Neural progenitor cell (in vitro differentiated cells): ENCODE results near the gene SLC18B1. TPM values are rescaled to one million over a fixed set of nuclear protein-coding genes. Genes with fewer than 3 reads are reported as not detected.

Source experiments
- DNase-seq: peaks from one replicate; pipeline ENCODE4 v3.0.0-alpha.2; 2016; ENCODE audit warnings: low spot score
- H2AFZ ChIP-seq: fragments of 200-600 bp; sonication (generic); replicated peaks from 2 replicates; pipeline ENCODE4 v1.6.1; 2016; ENCODE audit warnings: antibody characterized with exemption
- H3F3A ChIP-seq: fragments of 200-600 bp; sonication (generic); 2 replicates; pipeline ENCODE4 v1.6.1; 2016; ENCODE audit warnings: antibody characterized with exemption, low read depth
- H3K27ac ChIP-seq: fragments of 200-600 bp; sonication (generic); 2 replicates; pipeline ENCODE4 v1.5.1; 2016; ENCODE audit warnings: mild to moderate bottlenecking
- H3K27me3 ChIP-seq: fragments of 200-600 bp; sonication (generic); 2 replicates; pipeline ENCODE4 v1.6.1; 2016; ENCODE audit warnings: mild to moderate bottlenecking, moderate library complexity
- H3K36me3 ChIP-seq: fragments of 200-600 bp; sonication (generic); 2 replicates; pipeline ENCODE4 v1.5.1; 2016
- H3K4me1 ChIP-seq: fragments of 200-600 bp; sonication (generic); 2 replicates; pipeline ENCODE4 v1.6.1; 2016; ENCODE audit warnings: mixed run types
- H3K4me2 ChIP-seq: fragments of 200-600 bp; sonication (generic); 2 replicates; pipeline ENCODE4 v1.6.1; 2016
- H3K4me3 ChIP-seq: fragments of 200-600 bp; sonication (generic); 2 replicates; pipeline ENCODE4 v1.5.1; 2016
- H3K79me2 ChIP-seq: fragments of 200-600 bp; sonication (generic); 2 replicates; pipeline ENCODE4 v1.6.1; 2016; ENCODE audit warnings: low read depth
- H3K9ac ChIP-seq: fragments of 200-600 bp; sonication (generic); 2 replicates; pipeline ENCODE4 v1.6.1; 2016
- H3K9me3 ChIP-seq: fragments of 200-600 bp; sonication (generic); 2 replicates; pipeline ENCODE4 v1.5.1; 2016; ENCODE audit warnings: low read depth
- H4K20me1 ChIP-seq: fragments of 200-600 bp; sonication (generic); 2 replicates; pipeline ENCODE4 v1.6.1; 2016; ENCODE audit warnings: low read depth
- H3K27ac Mint-ChIP-seq: 3 replicates; pipeline ENCODE4 v1.8.0; 2021; ENCODE audit warnings: mixed read lengths
- H3K27me3 Mint-ChIP-seq: 2 replicates; pipeline ENCODE4 v1.8.0; 2022; ENCODE audit warnings: low read depth, mild to moderate bottlenecking, inconsistent platforms, moderate library complexity, mixed read lengths; ENCODE audit not compliant: insufficient read depth
- H3K36me3 Mint-ChIP-seq: 3 replicates; pipeline ENCODE4 v1.8.0; 2021; ENCODE audit warnings: mixed read lengths
- H3K4me1 Mint-ChIP-seq: 3 replicates; pipeline ENCODE4 v1.8.0; 2021; ENCODE audit warnings: mixed read lengths
- H3K4me3 Mint-ChIP-seq: 3 replicates; pipeline ENCODE4 v1.8.0; 2021; ENCODE audit warnings: mild to moderate bottlenecking, moderate library complexity, mixed read lengths
- H3K9me3 Mint-ChIP-seq: 3 replicates; pipeline ENCODE4 v1.8.0; 2020; ENCODE audit warnings: mixed read lengths
- CTCF ChIP-seq: fragments of 200-600 bp; sonication (generic); IDR thresholded peaks from 2 replicates; pipeline ENCODE4 v1.5.1; 2017; ENCODE audit warnings: antibody characterized with exemption, mild to moderate bottlenecking
- EZH2 ChIP-seq: fragments of 200-600 bp; sonication (generic); IDR thresholded peaks from 2 replicates; pipeline ENCODE4 v1.6.1; 2017; ENCODE audit warnings: antibody characterized with exemption, mild to moderate bottlenecking, moderate library complexity
- EZH2phosphoT487 ChIP-seq: fragments of 200-600 bp; sonication (generic); IDR thresholded peaks from 2 replicates; pipeline ENCODE4 v1.6.1; 2017; ENCODE audit warnings: antibody characterized with exemption
- total RNA-seq: library from RNA; depleted of rRNA; stranded (reverse); fragments of >200 nt; gene quantifications from 2 replicates; pipeline ENCODE4 v1.2.3, GENCODE V29; 2015; ENCODE audit warnings: low replicate concordance

Gene SLC18B1
- total RNA-seq, 1 donor from 2014 or later: 4.2 TPM

DNA sequence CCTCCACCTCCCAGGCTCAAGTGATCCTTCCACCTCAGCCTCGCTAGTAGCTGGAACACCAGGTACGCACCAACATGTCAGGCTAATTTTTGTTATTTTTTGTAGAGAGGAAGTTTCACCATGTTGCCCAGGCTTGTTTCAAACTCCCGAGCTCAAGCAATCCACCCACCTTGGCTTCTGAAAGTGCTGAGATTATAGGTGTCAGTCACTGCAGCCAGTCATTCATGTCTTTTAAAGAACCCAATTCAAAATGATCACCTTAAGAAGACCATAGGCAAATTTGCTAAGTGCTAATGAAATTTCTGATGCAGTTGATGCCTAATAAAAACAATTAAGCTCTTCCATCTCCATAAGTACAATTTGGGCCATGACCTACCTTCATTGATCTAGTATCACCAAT is 38.2 kb downstream of the SLC18B1 start:
- H4K20me1 ChIP-seq: no peaks in the 10 kb centered on the region
- no peak overlapping the region for H3K4me3 Mint-ChIP-seq
- H2AFZ ChIP-seq: no peak overlapping the region
- no peaks in the 10 kb centered on the region for H3K27me3 Mint-ChIP-seq
- DNase-seq: no peak
- no peak overlapping the region for H3K27ac ChIP-seq
- no peak overlapping the region for H3K27ac Mint-ChIP-seq
- no peaks in the 10 kb centered on the region for H3K9me3 ChIP-seq
- TF ChIP-seq EZH2 (no peak), CTCF (no peak), EZH2phosphoT487 (no peak)
- H3K4me1 ChIP-seq: no peaks in the 10 kb centered on the region
- no peaks in the 10 kb centered on the region for H3K79me2 ChIP-seq
- H3K9me3 Mint-ChIP-seq: no peaks in the 10 kb centered on the region
- H3K4me3 ChIP-seq: no peak overlapping the region
- no peaks in the 10 kb centered on the region for H3F3A ChIP-seq
- H3K4me1 Mint-ChIP-seq: no peaks in the 10 kb centered on the region
- H3K4me2 ChIP-seq: no peak overlapping the region
- H3K36me3 ChIP-seq: no peaks in the 10 kb centered on the region
- H3K9ac ChIP-seq: no peak overlapping the region
- H3K27me3 ChIP-seq: no peaks in the 10 kb centered on the region
- H3K36me3 Mint-ChIP-seq: no peaks in the 10 kb centered on the region

GRCh38 chr6:132758689-132759088 is 39.7 kb downstream of the SLC18B1 start:
- Histone ChIP-seq H3K79me2 (no peaks in the 10 kb centered on the region), H3K9ac (no peak overlapping the region), H4K20me1 (no peaks in the 10 kb centered on the region), H3K36me3 (no peaks in the 10 kb centered on the region), H3K27me3 (no peaks in the 10 kb centered on the region), H3K4me2 (no peak overlapping the region), H3K27ac (no peak overlapping the region), H3F3A (no peaks in the 10 kb centered on the region), H3K4me3 (no peak overlapping the region), H2AFZ (no peak overlapping the region), H3K9me3 (no peaks in the 10 kb centered on the region), H3K4me1 (no peaks in the 10 kb centered on the region)
- H3K27me3 Mint-ChIP-seq: no peaks in the 10 kb centered on the region
- no peak for TF ChIP-seq EZH2
- TF ChIP-seq CTCF: no peak
- no peak for TF ChIP-seq EZH2phosphoT487
- no peaks in the 10 kb centered on the region for H3K36me3 Mint-ChIP-seq
- no peak for DNase-seq
- no peaks in the 10 kb centered on the region for H3K4me1 Mint-ChIP-seq
- H3K9me3 Mint-ChIP-seq: no peaks in the 10 kb centered on the region
- no peak overlapping the region for H3K27ac Mint-ChIP-seq
- no peak overlapping the region for H3K4me3 Mint-ChIP-seq

- Mint-ChIP-seq H3K27me3 (no peaks in the 10 kb centered on the region), H3K27ac (no peak overlapping the region), H3K4me3 (no peak overlapping the region), H3K4me1 (no peaks in the 10 kb centered on the region), H3K36me3 (no peaks in the 10 kb centered on the region), H3K9me3 (no peaks in the 10 kb centered on the region)
- no peak overlapping the region for H3K4me3 ChIP-seq
- H4K20me1 ChIP-seq: no peaks in the 10 kb centered on the region
- no peak overlapping the region for H2AFZ ChIP-seq
- H3K27ac ChIP-seq: no peak overlapping the region
- no peaks in the 10 kb centered on the region for H3K36me3 ChIP-seq
- H3F3A ChIP-seq: no peaks in the 10 kb centered on the region
- no peaks in the 10 kb centered on the region for H3K4me1 ChIP-seq
- DNase-seq: no peak
- H3K79me2 ChIP-seq: no peaks in the 10 kb centered on the region
- no peak overlapping the region for H3K4me2 ChIP-seq
- H3K27me3 ChIP-seq: no peaks in the 10 kb centered on the region
- no peak overlapping the region for H3K9ac ChIP-seq
- no peaks in the 10 kb centered on the region for H3K9me3 ChIP-seq
- no peak for TF ChIP-seq CTCF
- no peak for TF ChIP-seq EZH2
- TF ChIP-seq EZH2phosphoT487: no peak
These were observed 46.2 kb downstream of the SLC18B1 start for GRCh38 chr6:132752255-132752654.
